IPS-20b (cell line): ENCODE measurements around the gene PKP4.
A peak's percentile ranks its signal among the peaks of the same experiment; 100 is the strongest.
"Not testable (repeated sequence)": the region's sequence is repeated elsewhere in the genome, so short reads cannot be mapped to it uniquely, and the experiment has no call there.

Source experiments
- H3K27ac ChIP-seq: one replicate; pipeline ENCODE4 v1.5.1; 2013; ENCODE audit warnings: low read length
- H3K27me3 ChIP-seq: 2 replicates; pipeline ENCODE4 v1.6.1; 2013; ENCODE audit warnings: mild to moderate bottlenecking, low read length, inconsistent platforms; ENCODE audit not compliant: insufficient read depth
- H3K36me3 ChIP-seq: 2 replicates; pipeline ENCODE4 v1.6.1; 2013; ENCODE audit warnings: low read depth, mild to moderate bottlenecking, inconsistent platforms, low read length, moderate library complexity; ENCODE audit not compliant: insufficient read depth
- H3K4me1 ChIP-seq: 2 replicates; pipeline ENCODE4 v1.6.1; 2013; ENCODE audit warnings: mild to moderate bottlenecking, control low read depth, inconsistent platforms, low read length, moderate library complexity; ENCODE audit not compliant: insufficient read depth
- H3K4me3 ChIP-seq: 2 replicates; pipeline ENCODE4 v1.5.1; 2013; ENCODE audit warnings: mild to moderate bottlenecking, low read length, inconsistent platforms
- H3K9ac ChIP-seq: 2 replicates; pipeline ENCODE4 v1.6.1; 2013; ENCODE audit warnings: low read depth, mild to moderate bottlenecking, inconsistent platforms, low read length, moderate library complexity
- H3K9me3 ChIP-seq: 2 replicates; pipeline ENCODE4 v1.6.1; 2013; ENCODE audit warnings: mild to moderate bottlenecking, low read depth, low read length, inconsistent platforms; ENCODE audit not compliant: insufficient read depth

PKP4 gene

DNA sequence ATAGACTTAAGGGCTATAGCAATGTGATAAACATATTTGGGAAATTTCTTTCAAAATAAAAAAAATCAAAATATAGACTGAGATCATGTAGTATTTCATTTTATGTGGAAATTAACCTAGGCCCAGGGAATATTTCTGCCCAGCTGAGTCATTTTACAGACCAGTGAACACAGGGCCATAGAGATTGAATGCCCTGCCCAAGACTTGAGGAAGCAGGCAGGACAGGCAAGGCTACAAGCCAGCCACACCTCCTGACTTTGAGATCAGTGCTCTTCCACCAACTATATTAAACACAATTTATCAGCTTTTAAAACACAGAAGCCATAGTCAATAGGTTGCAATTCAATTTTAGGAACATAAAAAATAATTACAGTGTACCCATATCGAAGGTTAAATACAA lies 13.1 kb upstream of the PKP4 start:
- Histone ChIP-seq H3K9ac (no peak overlapping the region), H3K9me3 (no peaks in the 10 kb centered on the region), H3K4me1 (no peaks in the 10 kb centered on the region), H3K27ac (no peak overlapping the region), H3K4me3 (no peak overlapping the region), H3K27me3 (no peaks in the 10 kb centered on the region), H3K36me3 (no peaks in the 10 kb centered on the region)

DNA sequence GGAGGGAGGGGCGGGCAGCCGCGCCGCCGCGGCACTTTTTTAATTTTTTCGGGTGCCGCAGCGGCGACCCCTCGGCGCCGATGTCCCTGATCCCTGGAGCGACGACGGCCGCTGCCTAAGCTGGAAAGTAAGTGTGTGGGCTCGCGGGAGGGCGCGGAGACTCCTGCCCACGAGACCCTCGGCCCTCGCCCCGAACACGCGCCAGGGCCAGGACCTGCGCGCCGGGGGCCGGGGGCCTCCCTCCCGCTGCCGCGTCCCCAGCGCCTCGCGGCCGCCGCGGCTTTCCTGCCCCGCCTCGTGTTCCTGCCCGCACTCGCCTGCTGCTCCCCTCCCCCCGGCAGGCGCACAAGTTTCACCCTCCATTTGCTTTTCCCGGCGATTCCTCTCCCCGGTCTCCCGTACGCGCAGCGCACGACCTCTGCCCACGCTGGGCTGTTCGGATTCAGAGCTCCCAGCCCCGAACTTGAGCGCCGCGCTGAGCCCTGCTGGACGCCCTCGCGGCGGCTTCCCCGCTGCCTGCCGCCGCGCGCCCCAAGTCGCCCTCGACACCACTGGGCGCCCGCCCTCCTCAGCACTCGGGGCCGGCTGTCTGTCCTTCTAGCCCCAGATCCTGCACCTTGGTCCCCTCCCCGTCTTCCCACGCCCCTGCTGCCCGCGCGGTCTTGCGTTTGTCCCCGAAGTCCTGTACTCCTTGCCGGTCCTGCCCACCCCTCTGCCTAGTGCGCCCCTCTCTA lies 507 bp downstream of the PKP4 start:
- H3K9me3 ChIP-seq: no peaks in the 10 kb centered on the region
- H3K36me3 ChIP-seq: no peaks in the 10 kb centered on the region
- peak overlapping the region; percentile 59 for H3K27ac ChIP-seq
- H3K27me3 ChIP-seq: no peaks in the 10 kb centered on the region
- peak overlapping the region; percentile 77 for H3K9ac ChIP-seq
- H3K4me1 ChIP-seq: peaks cover 17% of the 10 kb centered on the region
- peak overlapping the region; percentile 90 for H3K4me3 ChIP-seq

DNA sequence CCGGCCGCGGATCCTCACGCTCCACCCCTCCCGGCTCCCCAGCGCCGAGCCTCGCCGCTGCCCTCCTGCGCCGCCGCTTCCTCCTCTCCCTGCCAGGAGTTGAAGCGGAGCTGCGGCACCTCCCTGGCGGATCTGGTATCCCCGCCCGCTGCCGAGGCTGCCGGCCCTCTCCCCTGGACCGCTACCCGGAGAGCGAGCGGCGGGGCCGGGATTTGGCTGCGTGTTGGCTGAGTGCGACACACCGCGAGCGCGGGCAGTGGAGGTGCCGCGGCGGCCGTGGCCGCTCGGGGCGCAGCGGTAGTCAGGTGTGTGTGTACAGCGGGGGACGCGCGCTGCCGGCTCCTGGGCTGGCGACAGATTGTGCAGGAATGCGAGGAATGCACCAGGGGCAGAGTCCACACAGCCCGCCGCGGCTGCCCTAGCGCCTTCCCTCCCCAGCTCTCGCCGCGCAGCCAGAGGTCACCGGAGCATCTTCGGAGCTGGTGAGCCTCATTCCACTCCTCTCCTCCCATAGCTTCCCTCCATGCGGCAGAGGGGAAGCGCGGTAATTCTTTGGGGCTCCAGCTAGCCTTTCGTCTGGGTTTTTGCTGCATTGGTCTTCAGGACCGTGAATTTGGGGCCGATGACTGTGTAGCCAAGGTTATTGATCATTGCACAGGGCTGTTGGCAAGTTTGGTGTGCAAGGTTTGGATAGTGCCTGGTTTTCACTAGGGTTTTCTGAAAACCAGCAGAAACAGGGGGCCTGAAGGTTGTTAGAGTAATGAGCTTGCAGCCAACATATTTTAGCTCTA lies 1.3 kb downstream of the PKP4 start:
- Histone ChIP-seq H3K9ac (peak overlapping the region; percentile 77), H3K4me1 (peaks cover 17% of the 10 kb centered on the region), H3K36me3 (no peaks in the 10 kb centered on the region), H3K9me3 (no peaks in the 10 kb centered on the region), H3K27ac (peak overlapping the region; percentile 59), H3K27me3 (no peaks in the 10 kb centered on the region), H3K4me3 (peak overlapping the region; percentile 90)

DNA sequence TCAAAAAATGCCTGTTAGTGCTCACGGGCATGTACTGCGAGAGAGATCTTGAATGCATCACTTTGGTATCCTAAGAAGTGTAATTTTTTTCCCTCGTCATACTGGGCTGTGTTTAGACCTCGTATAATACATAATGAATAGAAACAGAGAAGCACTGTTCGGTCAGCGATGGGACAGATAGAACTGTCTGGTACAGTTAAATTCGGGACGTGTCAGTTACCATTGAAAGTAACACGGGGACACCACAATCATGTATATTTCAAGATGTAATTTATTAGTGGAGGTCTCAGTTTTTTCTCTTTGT lies 1.8 kb downstream of the PKP4 start:
- Histone ChIP-seq H3K27ac (no peak overlapping the region), H3K9ac (peak overlapping the region; percentile 77; the same call in 1 of the 2 replicates), H3K36me3 (no peaks in the 10 kb centered on the region), H3K4me1 (peaks cover 17% of the 10 kb centered on the region), H3K4me3 (peak overlapping the region; percentile 90), H3K27me3 (no peaks in the 10 kb centered on the region), H3K9me3 (no peaks in the 10 kb centered on the region)

DNA sequence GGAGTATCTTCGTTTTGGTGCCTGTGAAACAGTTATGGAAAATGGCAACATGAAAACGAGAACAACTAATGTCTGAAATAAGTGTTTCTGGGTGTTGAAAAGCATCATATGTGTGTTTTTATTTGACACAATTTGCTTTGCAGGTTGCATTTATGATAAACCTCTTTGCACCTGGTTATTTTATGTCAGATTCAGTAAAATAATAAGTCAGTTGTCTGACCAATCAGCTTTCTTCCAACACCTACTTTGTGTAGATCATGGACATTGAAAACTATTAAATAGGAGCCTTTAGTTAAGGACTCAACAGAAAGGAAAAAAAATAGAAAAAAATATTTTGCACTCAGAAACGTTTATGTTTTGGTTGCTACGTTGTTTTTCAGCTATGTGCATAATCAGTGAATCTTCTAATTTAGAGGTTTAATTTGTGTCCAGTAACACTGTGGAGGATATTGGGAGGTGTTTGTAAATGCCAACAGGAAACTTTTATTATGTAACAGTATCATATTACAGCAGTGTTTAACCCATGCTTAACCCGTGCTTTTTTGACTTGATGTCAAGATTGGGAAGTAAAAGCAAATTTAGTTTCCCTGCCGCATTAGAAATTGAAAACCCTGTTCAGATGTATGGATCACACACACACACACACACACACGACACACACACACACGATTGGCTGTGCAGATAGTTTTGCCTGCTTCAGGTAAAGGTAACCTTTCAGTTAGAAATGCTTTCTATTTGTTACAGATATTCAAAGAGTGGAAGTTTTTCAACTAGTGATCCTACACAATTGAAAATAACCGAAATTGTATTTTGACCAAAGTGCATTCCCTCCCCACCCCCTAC lies 2.6 kb downstream of the PKP4 start:
- Histone ChIP-seq H3K27me3 (no peaks in the 10 kb centered on the region), H3K4me3 (peak overlapping the region; percentile 90), H3K9me3 (no peaks in the 10 kb centered on the region), H3K36me3 (no peaks in the 10 kb centered on the region), H3K9ac (peak overlapping the region; percentile 77; the same call in 1 of the 2 replicates), H3K4me1 (peaks cover 17% of the 10 kb centered on the region), H3K27ac (no peak overlapping the region)

DNA sequence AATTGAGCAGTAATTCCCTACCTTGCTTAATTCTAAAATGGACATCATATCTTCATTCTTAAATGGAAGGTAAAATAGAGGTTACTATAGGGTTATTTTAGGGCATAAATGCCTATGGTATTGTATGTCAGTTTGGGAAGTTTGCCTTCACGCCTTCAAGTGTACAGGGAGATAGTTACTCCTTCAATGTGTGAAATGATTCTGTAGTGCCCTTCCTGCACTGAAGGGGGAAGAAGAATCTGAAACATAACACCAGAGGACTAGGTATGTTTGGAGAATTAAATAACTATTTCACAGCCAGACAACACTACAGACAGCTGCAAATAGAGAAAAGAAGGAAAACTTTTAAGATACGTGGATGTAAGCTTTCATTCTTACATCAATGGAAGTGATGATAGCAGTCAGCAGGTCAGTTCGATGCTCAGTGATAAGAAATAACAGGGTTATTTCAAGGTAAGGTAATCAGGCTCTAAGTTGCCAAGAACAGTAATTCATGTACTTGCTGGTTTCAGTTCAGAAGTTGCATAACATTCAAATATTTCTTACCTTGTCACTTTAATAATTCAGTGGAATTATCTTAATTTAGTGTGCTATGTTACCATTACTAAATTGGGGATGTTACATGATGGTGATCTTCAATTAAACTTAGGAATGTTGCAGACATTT lies 4.0 kb downstream of the PKP4 start:
- Histone ChIP-seq H3K27ac (no peak overlapping the region), H3K4me1 (peaks cover 17% of the 10 kb centered on the region), H3K36me3 (no peaks in the 10 kb centered on the region)

DNA sequence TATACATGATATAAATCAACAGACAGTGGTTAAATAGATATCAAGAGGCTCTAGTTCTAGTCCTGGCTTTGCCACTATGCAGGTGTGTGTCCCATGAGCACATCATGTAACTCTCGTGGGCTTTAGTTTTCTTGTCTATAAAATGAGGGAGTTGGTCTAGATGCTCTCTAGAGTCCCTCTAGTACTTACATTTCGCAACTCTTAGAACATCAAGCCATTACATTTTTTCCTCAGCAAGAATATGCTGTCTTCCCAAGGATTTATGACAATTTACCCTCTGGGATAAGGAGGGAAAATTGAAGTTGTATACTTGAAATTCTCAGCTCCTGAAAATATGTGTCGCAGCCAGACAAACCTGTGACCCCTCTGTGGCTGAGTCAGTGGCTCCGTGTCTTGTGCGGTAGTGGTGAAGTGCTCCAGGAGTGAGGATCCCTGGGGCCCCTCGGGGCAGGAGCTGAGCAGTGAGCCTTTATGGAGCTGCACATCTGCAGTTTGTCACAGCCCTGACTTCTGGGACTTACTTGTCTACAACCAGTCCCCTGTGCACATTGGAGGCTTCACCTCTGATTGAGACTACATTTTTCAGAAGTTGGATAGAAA lies 6.8 kb downstream of the PKP4 start:
- Histone ChIP-seq H3K4me1 (peaks cover 17% of the 10 kb centered on the region), H3K36me3 (no peaks in the 10 kb centered on the region), H3K4me3 (no peak overlapping the region), H3K9me3 (no peaks in the 10 kb centered on the region), H3K9ac (no peak overlapping the region), H3K27me3 (no peaks in the 10 kb centered on the region), H3K27ac (no peak overlapping the region)

More for the DNA sequence above, 4.0 kb downstream of the PKP4 start:
- no peak overlapping the region for H3K4me3 ChIP-seq
- no peaks in the 10 kb centered on the region for H3K9me3 ChIP-seq
- H3K27me3 ChIP-seq: no peaks in the 10 kb centered on the region
- no peak overlapping the region for H3K9ac ChIP-seq

DNA sequence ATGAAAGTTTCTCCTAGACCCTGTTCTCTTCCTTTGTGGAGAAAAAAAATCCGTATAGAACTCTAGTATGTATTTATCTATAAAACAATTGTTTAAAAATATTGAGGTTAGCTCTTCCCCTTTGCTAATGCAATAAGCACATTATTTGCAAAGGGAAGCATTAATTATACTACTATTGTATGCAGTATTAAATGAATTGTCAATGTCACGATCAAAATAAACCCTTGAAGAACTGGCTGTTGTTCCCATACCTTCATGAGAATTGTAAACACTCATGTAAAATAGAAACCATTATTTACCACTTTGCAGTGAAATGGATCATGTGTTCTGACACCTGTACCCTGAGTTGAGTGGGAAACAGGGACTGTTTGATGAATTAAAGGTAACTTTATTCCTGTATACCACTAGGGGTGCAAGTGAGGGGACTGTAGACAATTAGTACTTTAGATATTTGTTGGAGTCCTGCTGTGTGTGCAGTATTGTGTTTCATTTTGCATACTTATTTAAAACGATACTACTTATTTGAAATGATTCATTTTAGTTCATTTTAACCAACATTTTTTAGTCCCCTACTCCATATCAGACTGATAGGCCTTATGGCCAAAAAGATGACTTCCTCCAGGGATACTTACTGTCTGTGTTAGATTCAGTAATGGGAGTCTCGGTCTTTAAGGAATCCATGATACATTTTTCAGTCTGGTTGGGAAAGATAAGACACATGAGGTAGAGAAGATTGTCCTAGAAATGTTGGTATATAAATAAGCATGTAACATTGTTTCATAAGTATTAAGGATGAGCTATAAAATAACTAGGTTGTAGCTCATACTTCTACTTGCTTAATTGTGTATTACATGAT lies 7.9 kb downstream of the PKP4 start:
- no peaks in the 10 kb centered on the region for H3K36me3 ChIP-seq
- no peak overlapping the region for H3K9ac ChIP-seq
- no peak overlapping the region for H3K27ac ChIP-seq
- no peaks in the 10 kb centered on the region for H3K9me3 ChIP-seq
- no peak overlapping the region for H3K4me3 ChIP-seq
- H3K27me3 ChIP-seq: no peaks in the 10 kb centered on the region
- peaks cover 11% of the 10 kb centered on the region for H3K4me1 ChIP-seq

DNA sequence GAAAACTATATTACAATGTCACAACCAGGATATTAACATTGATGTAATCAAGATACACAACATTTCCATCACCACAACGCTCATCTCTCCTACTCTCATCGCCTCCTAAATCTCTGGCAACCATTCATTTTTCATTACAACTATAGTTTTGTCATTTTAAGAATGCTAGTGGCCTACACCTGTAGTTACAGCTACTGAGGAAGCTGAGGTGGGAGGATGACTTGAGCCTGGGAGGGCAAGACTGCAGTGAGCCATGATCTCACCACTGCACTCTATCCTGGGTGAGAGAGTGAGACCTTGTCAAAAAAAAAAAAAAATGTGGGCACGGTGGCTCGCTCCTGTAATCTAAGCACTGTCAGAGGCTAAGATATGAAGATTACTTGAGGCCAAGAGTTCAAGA lies 10.5 kb downstream of the PKP4 start:
- no peaks in the 10 kb centered on the region for H3K27me3 ChIP-seq

DNA sequence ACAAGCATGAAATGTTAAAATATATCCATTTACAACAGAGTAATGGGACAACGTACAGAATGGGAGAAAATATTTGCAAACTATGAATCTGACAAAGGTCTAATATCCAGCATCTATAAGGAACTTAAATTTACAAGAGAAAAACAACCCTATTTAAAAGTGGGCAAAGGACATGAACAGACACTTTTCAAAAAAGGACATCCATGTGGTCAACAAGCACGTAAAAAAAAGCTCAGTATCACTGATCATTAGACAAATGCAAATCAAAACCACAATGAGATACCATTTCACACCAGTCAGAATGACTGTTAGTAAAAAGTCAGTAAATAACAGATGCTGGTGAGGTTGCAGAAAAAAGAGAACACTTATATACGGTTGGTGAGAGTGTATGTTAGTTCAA lies 16.1 kb downstream of the PKP4 start:
- H3K36me3 ChIP-seq: peaks cover 12% of the 10 kb centered on the region
- not testable (repeated sequence) for H3K27ac ChIP-seq, H3K9me3 ChIP-seq, H3K27me3 ChIP-seq, H3K9ac ChIP-seq, H3K4me3 ChIP-seq
- peaks cover 17% of the 10 kb centered on the region; the same call in 1 of the 2 replicates for H3K4me1 ChIP-seq

More for the DNA sequence above, 10.5 kb downstream of the PKP4 start:
- Histone ChIP-seq H3K4me1 (peaks cover 9% of the 10 kb centered on the region; the same call in 1 of the 2 replicates), H3K27ac (no peak overlapping the region), H3K9ac (no peak overlapping the region), H3K4me3 (no peak overlapping the region), H3K9me3 (no peaks in the 10 kb centered on the region), H3K36me3 (peaks cover 6% of the 10 kb centered on the region)
